Kidney epithelial cell (primary cell): Measurements from ENCODE around the gene PPP1R3G. TPM values are rescaled to one million over a fixed set of nuclear protein-coding genes. Genes with fewer than 3 reads are reported as not detected.

Source experiments
- DNase-seq: peaks from one replicate; pipeline ENCODE4 v3.0.0-alpha.2; 2010; ENCODE audit warnings: low read depth
- H3K27me3 ChIP-seq: 2 replicates; pipeline ENCODE4 v1.6.0; 2011; ENCODE audit warnings: low read length; ENCODE audit not compliant: control insufficient read depth, insufficient read depth
- H3K36me3 ChIP-seq: 2 replicates; pipeline ENCODE4 v1.5.1; 2011; ENCODE audit warnings: low read length; ENCODE audit not compliant: control insufficient read depth, insufficient read depth
- H3K4me3 ChIP-seq: 2 replicates; pipeline ENCODE4 v1.5.1; 2011; ENCODE audit warnings: low read depth, mild to moderate bottlenecking, control low read depth, low read length
- total RNA-seq: library from RNA; depleted of rRNA; stranded (reverse); fragments of >200 nt; gene quantifications from 2 replicates; pipeline ENCODE4 v1.2.3, GENCODE V29; 2015
- TF ChIP-seq, protein P1 (sequence below): IDR thresholded peaks from 2 replicates; pipeline ENCODE4 v1.5.1; 2011; ENCODE audit warnings: mild to moderate bottlenecking, moderate library complexity, low read length, control low read depth, inconsistent platforms; ENCODE audit not compliant: insufficient read depth, poor library complexity, severe bottlenecking

The PPP1R3G gene
- total RNA-seq, 1 donor from 2014 or later, result 0.96 TPM

- Histone ChIP-seq H3K36me3 (no peaks in the 10 kb centered on the region), H3K27me3 (peaks cover 9% of the 10 kb centered on the region), H3K4me3 (no peak overlapping the region)
- TF ChIP-seq, protein P1, sequence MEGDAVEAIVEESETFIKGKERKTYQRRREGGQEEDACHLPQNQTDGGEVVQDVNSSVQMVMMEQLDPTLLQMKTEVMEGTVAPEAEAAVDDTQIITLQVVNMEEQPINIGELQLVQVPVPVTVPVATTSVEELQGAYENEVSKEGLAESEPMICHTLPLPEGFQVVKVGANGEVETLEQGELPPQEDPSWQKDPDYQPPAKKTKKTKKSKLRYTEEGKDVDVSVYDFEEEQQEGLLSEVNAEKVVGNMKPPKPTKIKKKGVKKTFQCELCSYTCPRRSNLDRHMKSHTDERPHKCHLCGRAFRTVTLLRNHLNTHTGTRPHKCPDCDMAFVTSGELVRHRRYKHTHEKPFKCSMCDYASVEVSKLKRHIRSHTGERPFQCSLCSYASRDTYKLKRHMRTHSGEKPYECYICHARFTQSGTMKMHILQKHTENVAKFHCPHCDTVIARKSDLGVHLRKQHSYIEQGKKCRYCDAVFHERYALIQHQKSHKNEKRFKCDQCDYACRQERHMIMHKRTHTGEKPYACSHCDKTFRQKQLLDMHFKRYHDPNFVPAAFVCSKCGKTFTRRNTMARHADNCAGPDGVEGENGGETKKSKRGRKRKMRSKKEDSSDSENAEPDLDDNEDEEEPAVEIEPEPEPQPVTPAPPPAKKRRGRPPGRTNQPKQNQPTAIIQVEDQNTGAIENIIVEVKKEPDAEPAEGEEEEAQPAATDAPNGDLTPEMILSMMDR, result no peak
- no peak for DNase-seq
Measured at GRCh38 chr6:5081955-5082354, 3.2 kb upstream of the PPP1R3G start.

DNA sequence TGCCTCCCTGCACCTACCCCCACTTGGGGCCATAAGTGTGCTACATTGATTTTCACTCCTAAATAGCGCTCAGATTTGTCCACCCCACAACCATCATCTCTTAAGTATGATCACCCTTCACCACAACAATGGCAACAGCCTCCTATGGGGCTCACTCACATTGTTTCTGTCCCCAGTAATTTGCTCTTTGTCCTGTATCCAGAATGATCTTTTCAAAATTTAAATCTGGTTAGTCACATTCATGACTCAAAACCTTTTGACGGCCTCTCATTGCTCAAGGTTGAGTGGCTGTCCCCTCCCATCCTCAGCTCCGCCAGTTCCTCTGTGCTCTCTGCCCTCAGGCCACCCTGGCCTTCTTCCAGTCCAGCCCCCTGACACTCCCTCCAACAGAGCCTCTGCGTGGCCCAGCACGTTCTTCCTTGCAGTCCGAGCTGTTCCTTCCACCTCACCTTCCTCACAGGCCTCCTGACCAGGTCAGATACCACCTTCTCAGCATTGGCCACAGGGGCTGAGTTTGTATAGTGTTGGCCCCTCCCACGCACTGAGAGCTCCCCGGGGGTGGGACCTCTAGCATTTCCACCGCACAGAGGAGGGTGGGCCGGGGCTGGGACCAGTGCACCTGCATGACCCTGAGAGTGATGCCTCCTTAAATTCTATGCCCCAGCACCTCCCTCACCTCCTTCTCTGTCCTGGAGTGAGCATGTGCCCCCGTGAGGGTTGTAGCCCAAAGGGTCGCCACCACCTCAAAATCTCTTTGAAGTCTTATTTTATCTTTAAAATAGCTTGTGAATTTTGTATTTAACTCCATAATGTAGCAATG, 2.4 kb upstream of the PPP1R3G start:
- TF ChIP-seq, protein P1, result no peak
- Histone ChIP-seq H3K36me3 (no peaks in the 10 kb centered on the region), H3K4me3 (no peak overlapping the region), H3K27me3 (peaks cover 9% of the 10 kb centered on the region)
- peak; percentile 76 for DNase-seq

- DNase-seq, result no peak
- TF ChIP-seq, protein P1, result no peak
- Histone ChIP-seq H3K4me3 (no peak overlapping the region), H3K27me3 (peaks cover 9% of the 10 kb centered on the region), H3K36me3 (no peaks in the 10 kb centered on the region)
Measured at GRCh38 chr6:5083307-5083583, 1.9 kb upstream of the PPP1R3G start.

GRCh38 chr6:5083813-5084359, 1.3 kb upstream of the PPP1R3G start:
- TF ChIP-seq, protein P1, result no peak
- no peak for DNase-seq
- Histone ChIP-seq H3K27me3 (peaks cover 9% of the 10 kb centered on the region), H3K4me3 (no peak overlapping the region), H3K36me3 (no peaks in the 10 kb centered on the region)

DNA sequence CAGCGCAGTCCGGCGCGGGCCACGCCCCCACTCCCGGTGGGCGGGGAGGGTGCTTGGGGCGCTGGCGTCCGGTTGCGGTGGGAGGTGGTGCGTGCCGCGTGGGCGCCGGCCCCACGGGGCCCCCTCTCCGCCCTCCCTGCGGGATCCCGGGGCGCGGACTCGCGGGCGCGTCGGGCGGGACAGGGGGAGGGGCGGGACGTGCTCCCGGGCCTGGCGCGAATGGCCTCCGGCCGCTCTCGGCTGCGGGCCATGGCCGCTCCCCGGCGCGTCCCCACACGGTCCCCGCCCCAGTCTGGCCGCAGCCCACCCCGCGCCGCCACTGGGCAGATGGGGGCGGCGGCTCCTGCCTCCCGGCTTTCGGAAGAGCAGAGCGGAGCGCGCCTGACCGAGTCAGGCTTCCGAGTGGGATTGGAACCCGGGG, 771 bp upstream of the PPP1R3G start:
- H3K36me3 ChIP-seq, result no peaks in the 10 kb centered on the region
- no peak for DNase-seq
- peaks cover 9% of the 10 kb centered on the region for H3K27me3 ChIP-seq
- H3K4me3 ChIP-seq, result peak overlapping the region; percentile 42
- TF ChIP-seq, protein P1, result no peak

- Histone ChIP-seq H3K27me3 (peaks cover 9% of the 10 kb centered on the region), H3K4me3 (peak overlapping the region; percentile 42), H3K36me3 (no peaks in the 10 kb centered on the region)
- DNase-seq, result no peak
- TF ChIP-seq, protein P1, result no peak
Measured at GRCh38 chr6:5085648-5086293, 630 bp downstream of the PPP1R3G start.
